COR-L47 (cell line): ENCODE data around the gene KRTAP5-2.
"Not testable (repeated sequence)": the region's sequence is repeated elsewhere in the genome, so short reads cannot be mapped to it uniquely, and the experiment has no call there.

ENCODE experiments used
- DNase-seq: peaks from one replicate; lab custom pipeline; 2025; lab: John Stamatoyannopoulos, UW

Gene KRTAP5-2

GRCh38 chr11:1597994-1598380 is at the start of gene KRTAP5-2:
KRTAP5-2 (minus strand) TSS chr11:1598294; CDS start chr11:1598250, 44 bp downstream.
- DNase-seq = no peak

- not testable (repeated sequence) for DNase-seq
Observed at GRCh38 chr11:1646540-1646939, 48.4 kb upstream of the KRTAP5-2 start.

- DNase-seq = no peak
Observed at GRCh38 chr11:1645357-1645821, 47.3 kb upstream of the KRTAP5-2 start.

DNA sequence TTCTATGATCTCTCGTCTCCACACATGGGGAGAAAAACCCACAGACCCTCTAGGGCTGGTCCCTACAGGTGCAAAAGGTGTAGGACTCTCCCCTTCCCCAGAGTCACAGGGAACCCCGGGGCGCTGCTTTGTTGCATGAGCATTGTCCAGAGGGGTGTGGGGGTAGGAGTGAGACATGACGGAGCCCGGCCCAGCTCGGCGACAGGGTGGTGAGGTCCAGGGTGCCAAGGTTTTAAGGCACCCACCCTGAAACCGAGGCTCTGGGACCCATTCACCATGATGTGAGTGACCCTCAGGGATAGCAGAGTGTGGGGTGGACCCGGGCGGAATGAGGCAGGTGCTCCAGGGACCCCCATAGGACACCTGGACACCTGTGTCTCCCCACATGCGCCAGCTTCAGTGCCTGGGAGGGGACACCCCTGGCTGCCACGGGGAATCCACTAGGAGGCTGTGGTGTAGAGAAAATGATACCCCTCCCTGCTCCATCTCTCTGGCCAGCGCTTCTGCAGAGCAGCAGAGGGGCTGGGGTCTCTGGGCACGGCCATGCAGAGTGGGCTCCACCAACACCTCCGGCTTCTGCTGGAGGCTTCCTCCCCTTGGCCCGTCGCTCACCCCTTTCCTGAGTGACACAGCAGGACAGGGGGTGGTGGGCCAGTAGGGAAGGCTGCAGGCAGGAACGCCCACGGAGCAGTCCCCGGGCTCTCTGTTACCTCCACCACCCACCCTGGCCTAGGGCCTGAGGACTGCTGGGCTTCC is 46.7 kb upstream of the KRTAP5-2 start:
- DNase-seq = no peak

DNA sequence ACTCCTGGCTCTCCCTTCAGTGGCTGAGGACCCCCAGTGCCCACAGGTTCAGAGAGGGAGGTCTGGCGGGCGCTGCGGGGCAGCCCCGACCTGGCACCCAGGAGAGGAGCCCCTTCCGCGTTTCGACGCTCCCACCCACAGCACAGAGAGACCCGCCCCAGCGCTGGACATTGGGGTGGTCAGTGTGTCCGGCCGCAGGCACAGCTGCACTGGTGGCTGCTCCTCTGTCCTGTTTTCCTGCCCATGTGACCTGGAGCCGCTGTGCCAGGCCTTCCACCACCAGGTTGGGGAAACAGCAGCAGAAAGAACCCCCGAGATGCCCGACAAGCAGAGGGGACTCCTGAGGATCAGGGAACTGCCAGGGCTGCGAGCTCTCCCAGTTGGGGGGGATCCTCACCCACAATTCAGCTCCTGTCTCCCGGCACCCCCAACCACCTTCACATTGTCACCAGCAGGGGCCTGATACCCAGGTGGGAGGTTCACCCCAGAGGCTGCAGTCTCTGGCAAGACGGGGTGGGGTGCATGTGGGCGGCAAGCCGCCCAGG is 45.1 kb upstream of the KRTAP5-2 start:
- no peak for DNase-seq

DNA sequence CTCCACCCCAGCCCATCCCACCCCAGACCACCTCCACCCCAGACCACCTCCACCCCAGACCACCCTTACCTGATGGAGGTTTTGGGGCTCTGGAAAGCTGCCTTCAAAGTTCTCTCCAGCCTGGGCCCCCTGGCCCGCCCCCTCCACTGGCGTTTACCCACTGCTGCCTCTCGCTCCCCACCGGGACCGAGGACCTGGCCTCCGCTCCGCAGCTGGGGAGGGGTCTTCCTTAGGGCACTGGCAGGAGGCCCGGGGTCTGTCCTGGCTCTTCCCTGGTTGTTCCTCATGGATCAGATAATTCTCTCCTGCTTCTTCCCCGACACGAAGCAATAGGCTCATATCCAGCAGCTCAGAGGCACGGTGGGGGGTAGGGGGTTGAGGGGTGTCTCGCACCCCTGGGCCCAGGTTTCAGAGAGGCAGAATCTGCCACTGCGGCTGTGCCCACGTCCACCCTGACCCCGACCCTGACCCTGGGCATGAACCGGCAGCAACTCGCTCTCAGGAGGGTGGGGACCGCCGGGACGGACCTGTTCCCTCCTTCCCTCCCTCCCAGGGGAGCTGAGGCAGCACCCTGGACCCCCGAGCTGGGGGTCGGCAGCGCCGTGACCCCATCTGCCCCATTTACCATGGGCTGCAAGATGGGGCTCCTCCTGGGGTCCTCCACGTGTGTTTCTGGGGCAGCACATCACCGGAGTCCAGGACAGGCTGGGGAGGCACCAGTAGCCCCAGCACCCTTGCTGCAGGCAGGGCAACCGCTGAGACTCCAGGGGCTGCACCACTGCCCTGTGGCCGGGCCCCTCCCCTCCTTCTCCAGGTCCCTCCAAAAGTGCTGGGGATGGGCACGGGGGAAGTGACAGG is 44.4 kb upstream of the KRTAP5-2 start:
- no peak for DNase-seq

- DNase-seq = no peak
Observed at GRCh38 chr11:1641096-1641495, 43.0 kb upstream of the KRTAP5-2 start.

GRCh38 chr11:1640076-1640946 is 42.2 kb upstream of the KRTAP5-2 start:
- peak; percentile 75 for DNase-seq

GRCh38 chr11:1639666-1640065 is 41.6 kb upstream of the KRTAP5-2 start:
- DNase-seq = no peak

- DNase-seq = peak; percentile 97
Observed at GRCh38 chr11:1639102-1639620, 41.1 kb upstream of the KRTAP5-2 start.

DNA sequence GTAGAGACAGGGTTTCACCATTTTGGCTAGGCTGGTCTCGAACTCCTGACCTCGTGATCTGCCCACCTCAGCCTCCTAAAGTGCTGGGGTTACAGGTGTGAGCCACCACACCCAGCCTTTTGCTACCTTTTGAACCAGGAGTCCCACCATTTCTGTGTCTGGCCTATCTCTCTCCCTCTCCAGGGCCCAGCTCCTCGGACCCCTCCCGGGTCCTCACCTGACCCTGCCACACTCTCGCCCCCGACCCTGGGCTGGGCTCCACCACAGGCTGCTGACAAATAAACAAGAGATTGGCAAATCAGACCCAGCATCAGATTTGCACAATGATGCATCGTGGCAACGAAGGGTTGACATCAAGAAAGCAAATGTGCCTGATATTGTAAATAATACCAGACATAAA is 40.2 kb upstream of the KRTAP5-2 start:
- no peak for DNase-seq

DNA sequence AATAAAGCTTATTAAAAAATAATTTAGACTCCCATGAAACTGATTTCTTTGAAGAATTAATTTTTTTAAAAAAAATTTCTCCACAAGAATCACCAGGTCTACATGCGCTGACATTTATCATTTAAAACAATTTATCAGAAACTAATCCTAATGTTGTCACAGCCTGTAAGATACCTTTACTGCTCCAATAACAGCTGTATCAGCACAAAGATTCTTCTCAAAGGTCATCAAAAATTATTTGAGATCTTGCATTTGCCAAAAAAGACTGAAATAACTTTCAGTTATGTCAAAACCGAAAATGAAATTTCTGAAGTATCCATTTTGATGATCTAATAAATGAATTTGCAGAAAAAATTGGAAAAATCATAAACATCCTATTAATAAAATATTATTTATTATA is 39.5 kb upstream of the KRTAP5-2 start:
- DNase-seq = no peak

- no peak for DNase-seq
Observed at GRCh38 chr11:1636291-1636950, 38.3 kb upstream of the KRTAP5-2 start.

GRCh38 chr11:1633864-1634263 is 35.8 kb upstream of the KRTAP5-2 start:
- no peak for DNase-seq

DNA sequence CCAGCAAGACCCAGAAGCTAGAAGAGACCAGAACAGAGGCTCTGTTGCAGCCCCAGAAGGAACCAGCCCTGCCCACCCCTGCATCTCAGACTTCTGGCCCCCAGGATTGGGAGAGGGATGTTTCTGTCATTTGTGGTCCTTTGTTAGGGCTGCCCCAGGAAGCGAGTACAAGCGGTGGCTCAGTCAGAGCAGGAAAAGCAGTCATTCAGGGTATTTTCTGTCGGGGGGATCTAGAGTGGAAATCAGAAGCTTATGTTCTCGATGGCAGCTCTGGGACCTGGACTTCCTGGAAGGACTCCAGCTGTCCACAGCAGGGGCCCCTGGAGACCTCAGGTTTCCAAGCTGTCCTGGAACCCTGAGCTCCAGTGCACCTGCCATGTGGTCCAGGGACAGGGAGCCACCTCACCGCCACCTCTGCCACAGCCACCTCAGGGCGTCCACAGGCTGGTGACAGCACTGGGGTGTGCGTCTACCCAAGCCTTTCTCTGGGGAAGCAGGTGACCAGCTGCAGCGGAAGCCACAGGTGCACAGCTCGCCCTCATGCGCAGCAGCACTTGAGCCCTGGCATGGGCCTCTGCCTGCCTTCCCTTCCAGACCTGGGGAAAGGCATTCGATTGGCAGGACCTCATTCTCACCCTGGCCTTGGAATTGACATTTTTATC is 34.1 kb upstream of the KRTAP5-2 start:
- DNase-seq = no peak

DNA sequence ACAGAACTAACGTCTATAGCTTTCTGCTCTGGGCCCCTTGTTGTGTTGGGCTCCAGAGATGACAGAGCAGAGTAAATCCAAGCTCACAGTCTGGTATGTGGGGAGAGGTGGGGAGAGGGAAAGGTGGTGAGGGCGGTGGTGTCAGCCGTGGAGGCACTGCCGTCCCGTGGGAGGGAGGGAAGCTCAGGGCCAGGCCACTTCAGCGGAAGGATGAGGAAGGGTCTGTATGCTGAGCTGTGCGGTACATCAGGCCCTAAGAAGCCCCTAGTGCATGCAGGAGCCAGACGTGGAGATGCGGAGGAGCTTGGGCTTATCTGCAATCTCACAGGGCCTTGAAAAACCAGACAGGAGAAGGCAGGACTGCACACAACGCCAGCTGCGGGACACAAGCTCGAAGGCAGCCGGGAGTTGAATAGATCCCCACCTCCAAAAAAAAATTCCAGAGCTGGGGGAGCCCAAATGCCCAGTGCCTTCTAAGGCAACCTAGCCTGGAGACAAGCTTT is 33.0 kb upstream of the KRTAP5-2 start:
- DNase-seq = no peak

- DNase-seq = no peak
Observed at GRCh38 chr11:1630271-1630670, 32.2 kb upstream of the KRTAP5-2 start.

DNA sequence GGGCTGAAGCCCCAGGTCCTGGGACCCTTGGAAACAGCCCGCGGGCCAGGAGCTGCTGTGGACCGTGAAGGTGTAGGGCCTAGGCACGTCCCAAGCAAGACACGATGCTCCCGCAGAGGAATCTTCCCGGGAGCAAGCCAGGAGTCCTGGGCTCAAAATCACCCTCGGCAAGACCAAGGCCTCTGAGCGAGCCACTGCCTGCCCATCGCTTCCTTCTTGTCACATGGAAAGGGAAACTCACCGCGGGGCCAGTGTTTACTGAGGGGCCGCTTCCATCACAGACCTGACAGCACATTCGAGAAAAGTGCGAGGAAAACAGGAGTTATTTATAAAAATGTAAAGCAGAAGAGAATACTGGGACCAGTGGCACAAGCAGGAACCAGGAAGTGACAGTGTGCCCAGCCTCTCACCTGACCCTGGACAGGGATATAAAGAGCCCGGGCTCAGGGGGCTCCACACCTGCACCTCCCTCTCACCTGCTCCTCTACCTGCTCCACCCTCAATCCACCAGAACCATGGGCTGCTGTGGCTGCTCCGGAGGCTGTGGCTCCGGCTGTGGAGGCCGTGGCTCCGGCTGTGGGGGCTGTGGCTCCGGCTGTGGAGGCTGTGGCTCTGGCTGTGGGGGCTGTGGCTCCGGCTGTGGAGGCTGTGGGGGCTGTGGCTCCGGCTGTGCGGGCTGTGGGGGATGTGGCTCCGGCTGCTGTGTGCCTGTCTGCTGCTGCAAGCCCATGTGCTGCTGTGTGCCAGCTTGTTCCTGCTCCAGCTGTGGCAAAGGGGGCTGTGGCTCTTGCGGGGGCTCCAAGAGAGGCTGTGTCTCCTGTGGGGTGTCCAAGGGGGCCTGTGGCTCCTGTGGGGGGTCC is 31.5 kb upstream of the KRTAP5-2 start, which contains the start of gene KRTAP5-5:
KRTAP5-5 (plus strand) TSS at position 450 of the 860 bp plus-strand sequence; CDS start at position 516, 66 bp downstream.
- no peak for DNase-seq
